Measurements from ENCODE around the gene YTHDC2. TPM values are rescaled to one million over a fixed set of nuclear protein-coding genes. Genes with fewer than 3 reads are reported as not detected.

The YTHDC2 gene
- 12.0 and 16.5 TPM in 2 replicates for total RNA-seq (2014; rRNA removed; shearing (Covaris generic))
- polyA plus RNA-seq (2014; cell fraction: nucleus; rRNA removed), result 17.1 and 34.6 TPM in 2 replicates

GRCh38 chr5:113513384-113514288, at the start of gene YTHDC2:
Gene YTHDC2 (plus strand): TSS chr5:113513694. CDS start chr5:113513896, 202 bp downstream.
- peak; percentile 80 for DNase-seq (ENCODE audit: extremely low read depth, low read depth)

- DNase-seq (ENCODE audit: extremely low read depth, low read depth), result no peak
Observed at GRCh38 chr5:113474100-113474728, 39.3 kb upstream of the YTHDC2 start.

- DNase-seq (ENCODE audit: extremely low read depth, low read depth), result no peak
Observed at GRCh38 chr5:113478691-113479090, 34.8 kb upstream of the YTHDC2 start.

GRCh38 chr5:113480243-113480642, 33.3 kb upstream of the YTHDC2 start:
- DNase-seq (ENCODE audit: extremely low read depth, low read depth), result no peak

- DNase-seq (ENCODE audit: extremely low read depth, low read depth), result no peak
Observed at GRCh38 chr5:113487416-113487780, 26.1 kb upstream of the YTHDC2 start.

GRCh38 chr5:113487781-113488644, 25.5 kb upstream of the YTHDC2 start, which contains the start of gene MCC:
Gene MCC (minus strand): TSS chr5:113488453.
- peak; percentile 81 for DNase-seq (ENCODE audit: extremely low read depth, low read depth)

- no peak for DNase-seq (ENCODE audit: extremely low read depth, low read depth)
Observed at GRCh38 chr5:113488645-113489184, 24.8 kb upstream of the YTHDC2 start.

GRCh38 chr5:113489299-113489698, 24.2 kb upstream of the YTHDC2 start:
- DNase-seq (ENCODE audit: extremely low read depth, low read depth), result no peak

- no peak for DNase-seq (ENCODE audit: extremely low read depth, low read depth)
Observed at GRCh38 chr5:113490317-113490716, 23.2 kb upstream of the YTHDC2 start.

- no peak for DNase-seq (ENCODE audit: extremely low read depth, low read depth)
Observed at GRCh38 chr5:113491022-113491421, 22.5 kb upstream of the YTHDC2 start.

GRCh38 chr5:113493446-113493845, 20.0 kb upstream of the YTHDC2 start:
- DNase-seq (ENCODE audit: extremely low read depth, low read depth), result no peak

GRCh38 chr5:113495422-113495841, 18.1 kb upstream of the YTHDC2 start:
- DNase-seq (ENCODE audit: extremely low read depth, low read depth), result no peak

- DNase-seq (ENCODE audit: extremely low read depth, low read depth), result no peak
Observed at GRCh38 chr5:113502073-113502472, 11.4 kb upstream of the YTHDC2 start.

GRCh38 chr5:113503146-113503545, 10.3 kb upstream of the YTHDC2 start:
- no peak for DNase-seq (ENCODE audit: extremely low read depth, low read depth)

- no peak for DNase-seq (ENCODE audit: extremely low read depth, low read depth)
Observed at GRCh38 chr5:113505181-113505580, 8.3 kb upstream of the YTHDC2 start.

- DNase-seq (ENCODE audit: extremely low read depth, low read depth), result no peak
Observed at GRCh38 chr5:113507601-113508000, 5.9 kb upstream of the YTHDC2 start.

GRCh38 chr5:113508756-113509155, 4.7 kb upstream of the YTHDC2 start:
- DNase-seq (ENCODE audit: extremely low read depth, low read depth), result no peak

- peak; percentile 54 for DNase-seq (ENCODE audit: extremely low read depth, low read depth)
Observed at GRCh38 chr5:113510836-113511451, 2.5 kb upstream of the YTHDC2 start.

GRCh38 chr5:113512341-113512740, 1.2 kb upstream of the YTHDC2 start:
- no peak for DNase-seq (ENCODE audit: extremely low read depth, low read depth)

- DNase-seq (ENCODE audit: extremely low read depth, low read depth), result no peak
Observed at GRCh38 chr5:113514289-113514635, 768 bp downstream of the YTHDC2 start.

Data from NCI-H460 (cell line).